ENCODE measurements around the gene HMGXB4.

The HMGXB4 gene

DNA sequence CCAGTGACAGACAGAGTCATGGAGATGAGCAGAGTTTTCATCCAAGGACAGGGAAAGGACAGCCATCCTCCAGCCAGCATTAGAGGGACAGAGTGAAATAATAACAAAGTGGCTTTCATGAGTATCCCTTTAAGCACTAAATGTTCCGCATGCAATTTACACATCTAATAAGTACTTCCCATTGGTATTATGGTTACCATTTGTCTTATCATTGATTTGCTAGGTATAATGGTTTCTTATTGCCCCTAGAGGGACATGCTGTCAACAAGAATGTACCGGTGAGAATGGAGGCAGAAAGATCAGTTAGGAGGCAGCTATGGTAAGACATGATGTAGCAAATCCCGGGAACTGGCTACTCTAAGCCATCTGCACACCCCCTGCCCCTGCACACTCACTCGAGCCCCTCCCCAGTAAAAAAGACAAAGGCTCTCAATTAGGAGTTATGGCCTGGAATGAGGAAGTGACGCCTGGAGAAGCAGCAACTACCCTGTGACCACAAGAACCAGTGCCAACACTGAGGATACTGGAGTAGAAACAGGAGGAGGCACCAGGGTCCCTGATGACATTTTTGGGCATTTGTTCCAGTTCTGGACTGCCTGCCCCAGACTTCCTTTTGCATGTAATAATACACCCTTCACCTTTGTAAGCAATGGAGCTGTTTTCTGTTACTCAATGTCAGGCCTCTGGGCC, 30.2 kb upstream of the HMGXB4 start:
- no peak overlapping the region for H3K27ac ChIP-seq (ENCODE audit: low read depth, low read length, poor library complexity, severe bottlenecking)
- 0 out of 2 replicates have a peak overlapping the region, but pooled peaks have one; percentile 7 for H3K4me2 ChIP-seq (ENCODE audit: low read length)
- no peaks in the 10 kb centered on the region for H3K27me3 ChIP-seq (ENCODE audit: insufficient read depth, low read length)
- no peak overlapping the region for H2AFZ ChIP-seq (ENCODE audit: low read length)
- no peaks in the 10 kb centered on the region for H3K9me3 ChIP-seq (ENCODE audit: low read length)
- TF ChIP-seq, protein P1, sequence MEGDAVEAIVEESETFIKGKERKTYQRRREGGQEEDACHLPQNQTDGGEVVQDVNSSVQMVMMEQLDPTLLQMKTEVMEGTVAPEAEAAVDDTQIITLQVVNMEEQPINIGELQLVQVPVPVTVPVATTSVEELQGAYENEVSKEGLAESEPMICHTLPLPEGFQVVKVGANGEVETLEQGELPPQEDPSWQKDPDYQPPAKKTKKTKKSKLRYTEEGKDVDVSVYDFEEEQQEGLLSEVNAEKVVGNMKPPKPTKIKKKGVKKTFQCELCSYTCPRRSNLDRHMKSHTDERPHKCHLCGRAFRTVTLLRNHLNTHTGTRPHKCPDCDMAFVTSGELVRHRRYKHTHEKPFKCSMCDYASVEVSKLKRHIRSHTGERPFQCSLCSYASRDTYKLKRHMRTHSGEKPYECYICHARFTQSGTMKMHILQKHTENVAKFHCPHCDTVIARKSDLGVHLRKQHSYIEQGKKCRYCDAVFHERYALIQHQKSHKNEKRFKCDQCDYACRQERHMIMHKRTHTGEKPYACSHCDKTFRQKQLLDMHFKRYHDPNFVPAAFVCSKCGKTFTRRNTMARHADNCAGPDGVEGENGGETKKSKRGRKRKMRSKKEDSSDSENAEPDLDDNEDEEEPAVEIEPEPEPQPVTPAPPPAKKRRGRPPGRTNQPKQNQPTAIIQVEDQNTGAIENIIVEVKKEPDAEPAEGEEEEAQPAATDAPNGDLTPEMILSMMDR (IDR thresholded peaks at IDR 0.05; ENCODE audit: low read length), result no peak
- no peak for TF ChIP-seq EZH2 (IDR thresholded peaks at IDR 0.05; ENCODE audit: borderline replicate concordance, low read length)
- H3K4me1 ChIP-seq (ENCODE audit: insufficient read depth, low read length, severe bottlenecking), result peaks cover 41% of the 10 kb centered on the region
- no peaks in the 10 kb centered on the region for H3F3A ChIP-seq (ENCODE audit: insufficient read depth, low read length)
- no peaks in the 10 kb centered on the region for H4K20me1 ChIP-seq (ENCODE audit: insufficient read depth, low read length)
- H3K9ac ChIP-seq (ENCODE audit: low read length), result no peak overlapping the region
- no peaks in the 10 kb centered on the region for H3K9me2 ChIP-seq (ENCODE audit: low read depth, low read length)
- H3K4me3 ChIP-seq (ENCODE audit: low read depth, low read length, poor library complexity, severe bottlenecking), result no peak overlapping the region
- H3K36me3 ChIP-seq (ENCODE audit: insufficient read depth, low read length), result peaks cover 53% of the 10 kb centered on the region
- H3K79me2 ChIP-seq (ENCODE audit: insufficient read depth, low read length), result peaks cover 30% of the 10 kb centered on the region

GRCh38 chr22:35229865-35230264, 27.4 kb upstream of the HMGXB4 start:
- no peak for TF ChIP-seq EZH2 (IDR thresholded peaks at IDR 0.05; ENCODE audit: borderline replicate concordance, low read length)
- TF ChIP-seq, protein P1 (IDR thresholded peaks at IDR 0.05; ENCODE audit: low read length), result peak; percentile 21; the same call in 1 of the 2 replicates
- H3K79me2 ChIP-seq (ENCODE audit: insufficient read depth, low read length), result peaks cover 24% of the 10 kb centered on the region
- peaks cover 41% of the 10 kb centered on the region for H3K4me1 ChIP-seq (ENCODE audit: insufficient read depth, low read length, severe bottlenecking)
- no peaks in the 10 kb centered on the region for H4K20me1 ChIP-seq (ENCODE audit: insufficient read depth, low read length)
- H3K4me3 ChIP-seq (ENCODE audit: low read depth, low read length, poor library complexity, severe bottlenecking), result peak overlapping the region; percentile 71
- H3K9me3 ChIP-seq (ENCODE audit: low read length), result no peaks in the 10 kb centered on the region
- H2AFZ ChIP-seq (ENCODE audit: low read length), result no peak overlapping the region
- H3K4me2 ChIP-seq (ENCODE audit: low read length), result peak overlapping the region; percentile 98
- H3K9me2 ChIP-seq (ENCODE audit: low read depth, low read length), result no peaks in the 10 kb centered on the region
- peaks cover 40% of the 10 kb centered on the region for H3K36me3 ChIP-seq (ENCODE audit: insufficient read depth, low read length)
- H3K9ac ChIP-seq (ENCODE audit: low read length), result peak overlapping the region; percentile 72
- no peaks in the 10 kb centered on the region for H3F3A ChIP-seq (ENCODE audit: insufficient read depth, low read length)
- H3K27ac ChIP-seq (ENCODE audit: low read depth, low read length, poor library complexity, severe bottlenecking), result no peak overlapping the region
- H3K27me3 ChIP-seq (ENCODE audit: insufficient read depth, low read length), result no peaks in the 10 kb centered on the region

DNA sequence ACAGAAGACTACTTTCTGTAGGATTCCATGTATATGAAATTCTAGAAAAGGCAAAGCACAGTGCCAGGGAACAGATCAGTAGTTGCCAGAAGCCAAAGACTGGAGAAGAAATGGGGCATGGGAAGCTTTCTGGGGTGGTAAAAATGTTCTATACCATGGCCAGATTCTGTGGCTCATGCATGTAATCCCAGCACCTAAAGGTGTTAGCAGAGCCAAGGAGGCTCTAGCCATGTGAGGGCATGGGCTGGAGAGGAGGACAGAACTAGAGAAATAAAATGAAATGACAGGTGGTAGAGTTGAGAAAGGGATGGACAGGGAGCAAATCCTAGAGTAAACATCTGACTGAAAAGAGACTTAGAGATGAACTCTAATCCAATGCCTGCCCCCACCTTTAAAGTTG, 26.9 kb upstream of the HMGXB4 start:
- H3K4me2 ChIP-seq (ENCODE audit: low read length), result peak overlapping the region; percentile 98
- peak overlapping the region; percentile 71 for H3K4me3 ChIP-seq (ENCODE audit: low read depth, low read length, poor library complexity, severe bottlenecking)
- no peaks in the 10 kb centered on the region for H3F3A ChIP-seq (ENCODE audit: insufficient read depth, low read length)
- no peak overlapping the region for H2AFZ ChIP-seq (ENCODE audit: low read length)
- no peaks in the 10 kb centered on the region for H4K20me1 ChIP-seq (ENCODE audit: insufficient read depth, low read length)
- no peak overlapping the region for H3K27ac ChIP-seq (ENCODE audit: low read depth, low read length, poor library complexity, severe bottlenecking)
- peak overlapping the region; percentile 72 for H3K9ac ChIP-seq (ENCODE audit: low read length)
- H3K36me3 ChIP-seq (ENCODE audit: insufficient read depth, low read length), result peaks cover 34% of the 10 kb centered on the region
- no peaks in the 10 kb centered on the region for H3K27me3 ChIP-seq (ENCODE audit: insufficient read depth, low read length)
- no peaks in the 10 kb centered on the region for H3K9me3 ChIP-seq (ENCODE audit: low read length)
- no peaks in the 10 kb centered on the region for H3K9me2 ChIP-seq (ENCODE audit: low read depth, low read length)
- H3K4me1 ChIP-seq (ENCODE audit: insufficient read depth, low read length, severe bottlenecking), result peaks cover 41% of the 10 kb centered on the region
- peaks cover 23% of the 10 kb centered on the region for H3K79me2 ChIP-seq (ENCODE audit: insufficient read depth, low read length)
- no peak for TF ChIP-seq EZH2 (IDR thresholded peaks at IDR 0.05; ENCODE audit: borderline replicate concordance, low read length)
- TF ChIP-seq, protein P1 (IDR thresholded peaks at IDR 0.05; ENCODE audit: low read length), result no peak

Data from OCI-LY1 (cell line).